Panc1 (cell line): ENCODE measurements around the gene RB1. TPM values are rescaled to one million over a fixed set of nuclear protein-coding genes. Genes with fewer than 3 reads are reported as not detected.

Source experiments
- ATAC-seq: fragments of 200-7000 bp; cut with Tn5 transposase; 2 replicates; pipeline ENCODE4 v1.9.1; 2020; ENCODE audit warnings: mild to moderate bottlenecking, moderate library complexity
- BruUV-seq: library from RNA; stranded (reverse); fragments of 400-500 nt; replicated peaks from 2 replicates; lab custom pipeline; 2021; lab: Mats Ljungman, UMichigan
- CTCF ChIA-PET: fragments of 300-600 bp; sonication (Branson Sonifier 250); formaldehyde crosslinking; loops from one replicate; lab custom pipeline; 2022; ENCODE audit warnings: antibody characterized with exemption; lab: Charles Lee
- POLR2A ChIA-PET: fragments of 300-600 bp; sonication (Branson Sonifier 250); formaldehyde crosslinking; loops from one replicate; lab custom pipeline; 2022; ENCODE audit warnings: antibody characterized with exemption; lab: Charles Lee
- DNase-seq: peaks from one replicate; pipeline ENCODE4 v3.0.0-alpha.2; 2010; ENCODE audit warnings: low read depth, low spot score
- H3K27ac ChIP-seq: 2 replicates; pipeline ENCODE4 v1.5.1; 2011; ENCODE audit warnings: mild to moderate bottlenecking, low read length, inconsistent platforms
- H3K27me3 ChIP-seq: fragments of 200-500 bp; sonication (Bioruptor generic); 2 replicates; pipeline ENCODE4 v1.6.0; 2014; ENCODE audit warnings: low read length, inconsistent platforms; ENCODE audit not compliant: control insufficient read depth, insufficient read depth
- H3K36me3 ChIP-seq: fragments of 200-500 bp; sonication (Bioruptor generic); 2 replicates; pipeline ENCODE4 v1.5.1; 2014; ENCODE audit warnings: inconsistent platforms, mild to moderate bottlenecking, low read length, moderate library complexity; ENCODE audit not compliant: control insufficient read depth, insufficient read depth
- H3K4me1 ChIP-seq: 2 replicates; pipeline ENCODE4 v1.5.1; 2011; ENCODE audit warnings: inconsistent platforms, mild to moderate bottlenecking, low read length, moderate library complexity; ENCODE audit not compliant: control insufficient read depth, insufficient read depth
- H3K4me3 ChIP-seq, 2 experiments: 2 replicates each; pipeline ENCODE4 v1.5.1; 2011 to 2012; ENCODE audit warnings: low read depth in 2 of 2, low read length in 2 of 2, mild to moderate bottlenecking in 2 of 2, inconsistent platforms in 1 of 2, moderate library complexity in 1 of 2
- H3K9me3 ChIP-seq: fragments of 200-500 bp; sonication (Bioruptor generic); 2 replicates; pipeline ENCODE4 v1.5.1; 2014; ENCODE audit warnings: low read depth, mild to moderate bottlenecking, inconsistent platforms, low read length, moderate library complexity; ENCODE audit not compliant: control insufficient read depth, insufficient read depth
- CTCF ChIP-seq: fragments of 450-650 bp; IDR thresholded peaks from 2 replicates; pipeline ENCODE4 v1.5.1; 2017; ENCODE audit warnings: mild to moderate bottlenecking
- POLR2AphosphoS5 ChIP-seq: IDR thresholded peaks from 2 replicates; pipeline ENCODE4 v1.6.1; 2012; ENCODE audit warnings: mild to moderate bottlenecking, low read depth, low read length, moderate library complexity
- REST ChIP-seq, 2 experiments: IDR thresholded peaks; 2 replicates each; pipeline ENCODE4 v1.6.1; 2011 to 2012; ENCODE audit warnings: low read depth in 2 of 2, control low read depth in 1 of 2, low read length in 1 of 2, mild to moderate bottlenecking in 1 of 2, moderate library complexity in 1 of 2; ENCODE audit not compliant: insufficient read depth in 1 of 2
- SIN3A ChIP-seq: IDR thresholded peaks from 2 replicates; pipeline ENCODE4 v1.6.1; 2012; ENCODE audit warnings: low read depth, mild to moderate bottlenecking, low read length, moderate library complexity, borderline replicate concordance; ENCODE audit not compliant: insufficient read depth
- TCF7L2 ChIP-seq: IDR thresholded peaks from 2 replicates; pipeline ENCODE4 v1.6.1; 2011; ENCODE audit warnings: mild to moderate bottlenecking, low read depth, low read length, inconsistent platforms
- in situ Hi-C: cut with HindIII; loops from 2 replicates; pipeline ENCODE4 v1.10.0; 2016; ENCODE audit warnings: low sequenced_read_pairs, low pct_unique_long_range_greater_than_20kb
- intact Hi-C: fragments of 100-400 bp; cut with micrococcal nuclease; formaldehyde crosslinking; loops from one replicate; pipeline ENCODE4 v1.10.0; 2022; ENCODE audit not compliant: unreplicated experiment
- total RNA-seq: library from RNA; stranded (reverse); gene quantifications from one replicate; pipeline ENCODE4 v1.2.1, GENCODE V29; 2021; ENCODE audit not compliant: unreplicated experiment

RB1 gene
- total RNA-seq, 1 experiment from 2014 or later, result 36.0 TPM

DNA sequence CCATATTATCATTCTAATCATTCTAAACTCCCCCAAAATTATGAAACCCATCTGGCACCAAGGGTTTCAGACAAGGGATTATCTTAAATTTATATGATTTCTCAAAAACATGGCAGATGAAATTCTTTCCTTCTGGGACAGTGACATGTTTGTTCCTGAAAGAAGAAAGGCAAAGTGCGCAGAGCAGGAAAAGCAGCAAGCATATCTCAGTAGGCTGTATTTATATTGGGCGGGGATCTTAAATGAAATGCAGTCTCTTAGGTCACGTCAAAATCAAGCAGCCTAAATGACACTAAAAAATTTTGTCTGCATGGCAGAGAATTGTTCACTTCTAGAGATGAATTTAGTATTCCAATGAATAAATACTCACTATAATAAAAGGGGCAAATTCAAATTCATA, 180.0 kb downstream of the RB1 start:
- intact Hi-C loops, result no loop called here
- H3K27me3 ChIP-seq, result no peaks in the 10 kb centered on the region
- in situ Hi-C loops, result no loop called here
- DNase-seq, result no peak
- ChIA-PET CTCF (no interaction called here), POLR2A (no interaction called here)
- no peaks in the 10 kb centered on the region for H3K9me3 ChIP-seq
- no TSS peak for BruUV-seq
- H3K27ac ChIP-seq, result no peak overlapping the region
- no peaks in the 10 kb centered on the region for H3K4me1 ChIP-seq
- ATAC-seq, result no peak
- no peak overlapping the region for H3K4me3 ChIP-seq
- H3K36me3 ChIP-seq, result no peaks in the 10 kb centered on the region; the same call in 1 of the 2 replicates
- TF ChIP-seq TCF7L2 (no peak), CTCF (no peak), SIN3A (no peak), POLR2AphosphoS5 (no peak), REST (IDR thresholded peaks at IDR 0.05; ENCODE audit: insufficient read depth in 1 of 2, low read depth in 2 of 2, low read length in 1 of 2) (no peak)

- intact Hi-C loops, result no loop called here
- BruUV-seq, result no TSS peak
- DNase-seq (no peak), ATAC-seq (no peak)
- Histone ChIP-seq H3K4me3 (no peak overlapping the region), H3K9me3 (no peaks in the 10 kb centered on the region), H3K27me3 (no peaks in the 10 kb centered on the region), H3K27ac (no peak overlapping the region), H3K4me1 (no peaks in the 10 kb centered on the region), H3K36me3 (no peaks in the 10 kb centered on the region; the same call in 1 of the 2 replicates)
- TF ChIP-seq SIN3A (no peak), TCF7L2 (no peak), CTCF (no peak), POLR2AphosphoS5 (no peak), REST (IDR thresholded peaks at IDR 0.05; ENCODE audit: insufficient read depth in 1 of 2, low read depth in 2 of 2, low read length in 1 of 2) (no peak)
- in situ Hi-C loops, result no loop called here
- POLR2A ChIA-PET, result no interaction called here
- CTCF ChIA-PET, result no interaction called here
These were observed 181.9 kb downstream of the RB1 start for GRCh38 chr13:48485432-48485831.
